Measurements from ENCODE around the gene ST7L. TPM values are rescaled to one million over a fixed set of nuclear protein-coding genes. Genes with fewer than 3 reads are reported as not detected.

ST7L gene
- total RNA-seq, 2 donors from 2014 or later, result 18.0 to 18.2 TPM

DNA sequence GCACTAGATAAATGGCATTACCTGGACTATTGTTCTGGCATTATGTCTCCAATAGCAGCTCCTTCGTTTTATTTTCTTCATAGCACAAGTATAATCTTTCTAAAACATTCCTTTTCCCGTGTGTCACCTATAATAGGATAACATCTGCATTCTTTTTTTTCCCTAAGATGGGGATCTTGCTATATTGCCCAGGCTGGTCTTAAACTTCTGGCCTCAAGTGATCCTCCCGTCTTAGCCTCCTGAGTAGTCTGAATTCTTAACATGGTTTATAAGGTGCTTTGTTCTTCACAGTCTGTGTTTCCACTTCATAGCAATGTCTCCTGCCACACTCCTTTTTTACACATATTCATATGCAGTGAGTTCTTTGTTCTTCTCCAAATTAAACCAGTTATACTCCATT lies 46.9 kb upstream of the ST7L start:
- H3K9me3 Mint-ChIP-seq, result no peaks in the 10 kb centered on the region
- no peak for DNase-seq
- Histone ChIP-seq H3K36me3 (ENCODE audit: control insufficient read depth, insufficient read depth, low read length) (peaks cover 92% of the 10 kb centered on the region), H3K4me3 (ENCODE audit: low read length) (no peak overlapping the region), H3K9ac (ENCODE audit: extremely low read depth, low read length, poor library complexity, severe bottlenecking) (no peak overlapping the region), H3K4me1 (ENCODE audit: control insufficient read depth, insufficient read depth, low read length) (no peaks in the 10 kb centered on the region), H3K27me3 (ENCODE audit: control insufficient read depth, insufficient read depth, low read length, poor library complexity, severe bottlenecking) (no peaks in the 10 kb centered on the region), H3K27ac (ENCODE audit: low read depth, low read length) (no peak overlapping the region), H3K9me3 (ENCODE audit: control insufficient read depth, low read length) (no peaks in the 10 kb centered on the region)
- no peak overlapping the region for H3K27ac Mint-ChIP-seq
- H3K4me3 Mint-ChIP-seq, result no peak overlapping the region
- H3K27me3 Mint-ChIP-seq (ENCODE audit: insufficient read depth), result no peaks in the 10 kb centered on the region
- TF ChIP-seq, protein P1, sequence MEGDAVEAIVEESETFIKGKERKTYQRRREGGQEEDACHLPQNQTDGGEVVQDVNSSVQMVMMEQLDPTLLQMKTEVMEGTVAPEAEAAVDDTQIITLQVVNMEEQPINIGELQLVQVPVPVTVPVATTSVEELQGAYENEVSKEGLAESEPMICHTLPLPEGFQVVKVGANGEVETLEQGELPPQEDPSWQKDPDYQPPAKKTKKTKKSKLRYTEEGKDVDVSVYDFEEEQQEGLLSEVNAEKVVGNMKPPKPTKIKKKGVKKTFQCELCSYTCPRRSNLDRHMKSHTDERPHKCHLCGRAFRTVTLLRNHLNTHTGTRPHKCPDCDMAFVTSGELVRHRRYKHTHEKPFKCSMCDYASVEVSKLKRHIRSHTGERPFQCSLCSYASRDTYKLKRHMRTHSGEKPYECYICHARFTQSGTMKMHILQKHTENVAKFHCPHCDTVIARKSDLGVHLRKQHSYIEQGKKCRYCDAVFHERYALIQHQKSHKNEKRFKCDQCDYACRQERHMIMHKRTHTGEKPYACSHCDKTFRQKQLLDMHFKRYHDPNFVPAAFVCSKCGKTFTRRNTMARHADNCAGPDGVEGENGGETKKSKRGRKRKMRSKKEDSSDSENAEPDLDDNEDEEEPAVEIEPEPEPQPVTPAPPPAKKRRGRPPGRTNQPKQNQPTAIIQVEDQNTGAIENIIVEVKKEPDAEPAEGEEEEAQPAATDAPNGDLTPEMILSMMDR (conservative IDR thresholded peaks at IDR 0.05), result no peak
- WGBS, 2 experiments (ENCODE audit: insufficient coverage in 1 of 2, insufficient read length in 1 of 2), result 97 to 100% methylated on average over 3 of the region's 3 CpGs
- H3K36me3 Mint-ChIP-seq (ENCODE audit: low read depth), result peaks cover 82% of the 10 kb centered on the region
- no peaks in the 10 kb centered on the region for H3K4me1 Mint-ChIP-seq

DNA sequence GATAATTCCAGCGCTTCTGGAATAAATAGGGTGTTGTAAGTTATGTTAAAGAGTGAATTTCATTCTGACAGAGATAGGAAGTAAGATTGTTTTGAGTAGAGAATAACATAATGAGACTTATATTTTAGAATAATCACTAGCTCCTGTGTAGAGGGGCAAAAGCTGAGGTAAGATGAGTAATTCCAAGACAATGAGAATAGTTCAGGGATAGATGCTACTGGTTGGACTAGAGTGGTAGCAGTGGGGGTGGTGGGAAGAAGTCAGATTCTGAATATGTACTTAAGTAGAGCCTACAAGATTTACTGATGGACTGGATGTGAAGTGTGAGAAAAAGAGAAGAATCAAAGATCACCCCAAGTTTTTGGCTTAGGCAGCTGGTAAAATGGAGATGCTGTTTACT lies 32.3 kb upstream of the ST7L start:
- H3K4me1 ChIP-seq (ENCODE audit: control insufficient read depth, insufficient read depth, low read length), result no peaks in the 10 kb centered on the region
- no peak overlapping the region for H3K4me3 ChIP-seq (ENCODE audit: low read length)
- no peak overlapping the region for H3K27ac ChIP-seq (ENCODE audit: low read depth, low read length)
- TF ChIP-seq, protein P1 (conservative IDR thresholded peaks at IDR 0.05), result no peak
- Mint-ChIP-seq H3K36me3 (ENCODE audit: low read depth) (peaks cover 52% of the 10 kb centered on the region), H3K9me3 (no peaks in the 10 kb centered on the region), H3K27me3 (ENCODE audit: insufficient read depth) (no peaks in the 10 kb centered on the region), H3K27ac (no peak overlapping the region), H3K4me1 (no peaks in the 10 kb centered on the region), H3K4me3 (no peak overlapping the region)
- WGBS, 2 experiments (ENCODE audit: insufficient coverage in 1 of 2, insufficient read length in 1 of 2), result 100% methylated on average over 1 of the region's 1 CpG; no CpG with 5 or more reads in 1 of the 2 experiments
- no peaks in the 10 kb centered on the region for H3K27me3 ChIP-seq (ENCODE audit: control insufficient read depth, insufficient read depth, low read length, poor library complexity, severe bottlenecking)
- no peak overlapping the region for H3K9ac ChIP-seq (ENCODE audit: extremely low read depth, low read length, poor library complexity, severe bottlenecking)
- peaks cover 10% of the 10 kb centered on the region for H3K9me3 ChIP-seq (ENCODE audit: control insufficient read depth, low read length)
- H3K36me3 ChIP-seq (ENCODE audit: control insufficient read depth, insufficient read depth, low read length), result peaks cover 83% of the 10 kb centered on the region
- no peak for DNase-seq

DNA sequence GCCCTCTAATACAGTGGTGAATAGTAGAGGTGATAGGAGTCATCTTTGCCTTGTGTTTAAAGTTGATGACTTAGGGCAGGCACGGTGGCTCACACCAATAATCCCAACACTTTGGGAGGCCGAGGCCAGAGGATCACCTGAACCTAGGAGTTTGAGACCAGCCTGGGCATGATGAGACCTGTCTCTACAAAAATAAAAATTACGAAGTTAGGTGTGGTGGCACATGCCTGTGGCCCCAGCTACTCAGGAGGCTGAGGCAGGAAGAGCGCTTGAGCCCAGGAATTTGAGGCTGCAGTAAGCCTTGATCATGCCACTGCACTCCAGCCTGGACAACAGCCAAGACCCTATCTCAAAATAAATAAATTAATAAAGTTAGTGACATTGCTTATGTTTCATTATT lies 27.3 kb upstream of the ST7L start:
- H3K4me3 ChIP-seq (ENCODE audit: low read length), result no peak overlapping the region
- H3K9me3 ChIP-seq (ENCODE audit: control insufficient read depth, low read length), result peaks cover 10% of the 10 kb centered on the region
- peaks cover 56% of the 10 kb centered on the region for H3K36me3 ChIP-seq (ENCODE audit: control insufficient read depth, insufficient read depth, low read length)
- Mint-ChIP-seq H3K9me3 (no peaks in the 10 kb centered on the region), H3K4me3 (no peak overlapping the region), H3K4me1 (no peaks in the 10 kb centered on the region), H3K36me3 (ENCODE audit: low read depth) (peaks cover 55% of the 10 kb centered on the region), H3K27me3 (ENCODE audit: insufficient read depth) (no peaks in the 10 kb centered on the region), H3K27ac (no peak overlapping the region)
- no peaks in the 10 kb centered on the region for H3K27me3 ChIP-seq (ENCODE audit: control insufficient read depth, insufficient read depth, low read length, poor library complexity, severe bottlenecking)
- H3K9ac ChIP-seq (ENCODE audit: extremely low read depth, low read length, poor library complexity, severe bottlenecking), result no peak overlapping the region
- H3K4me1 ChIP-seq (ENCODE audit: control insufficient read depth, insufficient read depth, low read length), result no peaks in the 10 kb centered on the region
- WGBS, 2 experiments (ENCODE audit: insufficient coverage in 1 of 2, insufficient read length in 1 of 2), result 92 to 96% methylated on average over 4 of the region's 4 CpGs
- no peak overlapping the region for H3K27ac ChIP-seq (ENCODE audit: low read depth, low read length)
- TF ChIP-seq, protein P1 (conservative IDR thresholded peaks at IDR 0.05), result no peak
- no peak for DNase-seq
